HG03342 (cell line): ENCODE measurements around the gene SPPL2A.
"Not testable (repeated sequence)": the region's sequence is repeated elsewhere in the genome, so short reads cannot be mapped to it uniquely, and the experiment has no call there.

Experiments
- ATAC-seq: cut with Tn5 transposase; IDR thresholded peaks from one replicate; pipeline ENCODE4 v1.9.1; 2021; ENCODE audit warnings: mild to moderate bottlenecking, moderate library complexity; ENCODE audit not compliant: unreplicated experiment

The SPPL2A gene

GRCh38 chr15:50694634-50695165 lies 70.8 kb downstream of the SPPL2A start:
- not testable (repeated sequence) for ATAC-seq

GRCh38 chr15:50687302-50687902 lies 78.1 kb downstream of the SPPL2A start:
- no peak for ATAC-seq

DNA sequence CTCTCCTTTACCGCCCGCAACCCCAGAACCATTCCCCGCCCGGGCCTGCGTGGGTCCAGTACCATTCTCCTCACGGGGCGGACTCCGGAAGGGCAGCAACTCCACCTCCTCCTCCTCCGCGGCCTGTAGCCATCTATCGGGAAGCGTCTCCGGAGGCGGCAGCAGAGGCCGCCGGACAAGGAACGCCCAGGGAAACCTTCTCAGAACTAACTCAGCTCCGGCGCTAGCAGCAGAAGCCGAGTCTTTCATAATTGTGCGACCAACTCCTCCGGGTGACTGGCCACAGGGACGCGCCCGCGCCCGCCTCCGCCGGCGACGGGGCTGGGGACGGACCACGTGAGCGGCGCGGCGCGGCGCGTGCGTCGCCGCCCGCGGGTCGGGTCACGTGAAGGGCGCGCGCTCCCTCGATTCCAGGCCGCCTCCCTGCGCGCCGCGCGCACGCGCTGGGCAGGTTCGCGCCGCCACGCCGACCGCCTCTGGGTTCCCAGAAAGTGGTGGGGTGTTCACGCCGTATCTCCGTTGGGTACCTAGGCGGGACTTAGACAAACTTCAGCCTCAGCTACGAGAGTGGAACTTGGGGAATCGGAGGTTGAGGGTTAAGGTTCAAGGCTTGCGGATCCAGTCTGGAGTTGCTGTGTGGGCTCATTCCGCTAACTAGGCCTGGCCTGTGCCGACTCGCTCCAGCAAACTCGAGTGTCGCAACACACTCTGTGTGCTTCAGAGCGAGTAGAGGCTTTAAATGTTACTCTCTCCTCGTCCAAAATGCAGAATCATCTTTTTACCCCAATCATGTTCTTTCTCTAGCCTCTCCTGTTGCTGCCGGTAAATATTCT lies 78.8 kb downstream of the SPPL2A start, which contains the start of gene TRPM7:
Gene TRPM7, minus strand, starts transcription at position 329 of the 833 bp plus-strand sequence. Its CDS starts 264 bp downstream, at position 65.
- ATAC-seq = peak; percentile 84

DNA sequence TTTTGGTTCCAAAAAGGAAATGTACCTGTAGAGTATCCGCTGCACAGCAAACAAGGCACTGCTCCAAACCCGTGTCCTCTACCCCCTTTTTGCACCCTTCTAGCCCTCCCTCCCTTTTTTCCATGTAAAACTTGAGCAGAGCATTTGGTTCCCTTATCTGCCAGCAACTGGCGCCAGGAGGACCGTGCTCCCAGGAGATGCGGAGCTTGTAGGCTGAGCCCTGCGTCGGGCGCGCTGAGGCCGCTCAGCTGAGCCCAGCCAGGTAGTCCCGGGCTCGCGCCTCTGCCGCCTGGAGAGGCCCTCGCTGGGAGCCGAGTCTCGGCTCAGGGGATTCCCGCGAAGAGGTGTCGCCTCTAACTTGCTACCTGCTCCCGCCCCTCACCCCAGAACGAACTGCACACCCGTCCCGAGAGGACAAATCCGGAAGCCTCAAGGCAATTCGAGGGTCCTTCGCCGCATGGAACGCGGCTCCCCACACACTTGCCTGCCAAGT lies 79.5 kb downstream of the SPPL2A start:
- ATAC-seq = peak; percentile 54

DNA sequence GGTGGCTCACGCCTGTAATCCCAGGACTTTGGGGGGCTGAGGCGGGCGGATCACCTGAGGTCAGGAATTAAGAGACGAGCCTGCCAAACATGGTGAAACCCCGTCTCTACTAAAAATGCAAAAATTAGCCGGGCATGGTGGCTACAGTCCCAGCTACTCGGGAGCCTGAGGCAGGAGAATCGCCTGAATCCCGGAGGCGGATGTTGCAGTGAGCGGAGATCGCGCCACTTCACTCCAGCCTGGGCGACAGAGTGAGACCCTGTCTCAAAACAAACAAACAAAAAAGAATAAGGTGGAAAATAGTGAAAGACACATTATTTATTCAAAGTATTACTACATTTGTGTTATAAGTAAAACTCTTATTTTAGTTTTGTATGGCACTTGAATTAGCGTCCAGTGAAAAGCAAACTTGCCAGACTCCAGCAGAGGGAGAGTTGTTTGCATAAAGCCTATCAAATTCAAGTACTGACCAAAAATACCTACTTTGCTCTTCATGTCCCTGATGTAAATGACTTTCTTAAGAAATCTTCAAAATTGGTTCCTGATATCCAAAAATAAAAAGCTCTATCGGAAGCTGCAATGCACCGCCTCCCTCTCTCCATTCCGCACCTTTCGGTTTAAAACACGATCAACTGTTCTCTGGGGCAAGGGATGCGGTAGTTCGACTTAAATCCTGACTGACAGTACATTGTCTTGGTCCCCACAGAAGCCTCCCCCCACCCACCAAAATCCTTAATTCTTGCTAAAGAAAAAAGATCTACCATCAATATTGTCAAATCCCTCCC lies 80.1 kb downstream of the SPPL2A start:
- ATAC-seq = no peak

DNA sequence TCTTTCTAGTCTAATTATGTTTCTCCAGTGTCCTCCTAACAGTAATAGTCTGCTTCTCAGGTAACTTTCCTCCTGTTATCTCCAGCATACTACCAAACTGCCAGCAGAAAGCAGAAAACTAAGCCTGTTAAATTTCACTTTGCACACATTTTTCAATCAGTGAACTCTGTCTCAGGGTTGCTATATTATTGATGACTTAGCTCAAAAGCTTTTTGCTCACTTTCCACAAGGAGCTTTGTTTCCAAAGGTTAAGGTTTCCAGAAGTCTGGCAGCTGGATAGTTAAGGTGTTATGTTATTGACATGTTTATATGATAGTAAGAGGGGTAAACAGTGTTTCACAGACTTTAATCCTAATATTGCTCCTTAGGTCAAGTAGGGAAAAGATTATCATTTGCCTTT lies 84.0 kb downstream of the SPPL2A start:
- ATAC-seq = no peak

GRCh38 chr15:50676799-50677483 lies 88.6 kb downstream of the SPPL2A start:
- no peak for ATAC-seq

GRCh38 chr15:50675535-50676144 lies 89.9 kb downstream of the SPPL2A start:
- ATAC-seq = no peak

DNA sequence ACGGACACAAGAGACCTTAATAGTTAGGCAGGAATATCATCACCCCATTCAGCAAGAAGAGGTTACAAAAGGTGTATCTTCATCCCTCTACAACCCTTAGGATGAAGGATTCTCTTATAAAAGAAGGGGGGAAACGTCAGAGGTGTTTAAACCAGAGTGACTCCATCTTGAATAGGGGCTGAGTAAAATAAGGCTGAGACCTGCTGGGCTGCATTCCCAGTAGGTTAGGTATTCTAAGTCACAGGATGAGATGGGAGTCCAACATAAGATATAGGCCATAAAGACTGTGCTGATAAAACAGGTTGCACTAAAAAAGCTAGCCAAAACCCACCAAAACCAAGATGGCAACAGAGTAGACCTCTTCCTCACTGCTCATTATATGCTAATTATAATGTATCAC lies 95.4 kb downstream of the SPPL2A start:
- ATAC-seq = no peak

DNA sequence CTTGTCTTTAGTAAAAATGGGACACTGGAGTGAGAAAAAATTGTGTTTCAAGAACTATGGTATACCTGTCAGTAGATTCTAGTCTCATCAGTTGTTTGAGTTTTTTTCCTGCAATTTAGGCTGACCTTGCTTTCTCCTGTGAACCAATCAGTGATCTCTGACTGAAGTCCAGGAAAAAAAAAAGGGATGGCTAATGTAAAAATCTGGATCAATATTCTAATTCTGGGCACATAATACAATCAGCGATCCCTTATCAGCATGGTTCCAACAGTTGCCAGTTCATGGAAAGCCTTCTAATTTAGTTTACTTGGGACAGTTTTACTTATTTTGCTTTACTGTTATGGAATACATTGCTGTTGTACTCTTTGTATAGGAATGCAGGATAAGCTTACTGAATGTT lies 95.9 kb downstream of the SPPL2A start:
- no peak for ATAC-seq

DNA sequence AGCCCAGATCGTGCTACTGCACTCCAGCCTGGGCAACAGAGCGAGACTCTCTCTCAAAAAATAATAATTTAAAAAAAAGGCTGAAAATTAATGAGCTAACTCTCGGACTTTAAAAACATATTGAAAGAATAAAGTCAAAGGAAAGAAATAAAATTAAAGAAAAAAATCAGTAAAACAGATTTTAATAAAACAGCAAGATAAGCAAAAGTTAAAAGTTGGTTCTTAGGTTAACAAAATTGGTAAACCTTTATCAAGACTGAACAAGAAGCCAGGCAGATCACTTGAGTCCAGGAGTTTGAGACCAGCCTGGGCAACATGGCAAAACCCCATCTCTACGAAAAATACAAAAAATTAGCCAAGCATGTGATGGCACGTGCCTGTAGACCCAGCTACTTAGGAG lies 99.6 kb downstream of the SPPL2A start:
- no peak for ATAC-seq

GRCh38 chr15:50655555-50655954 lies 110.0 kb downstream of the SPPL2A start:
- ATAC-seq = no peak

- no peak for ATAC-seq
Observed at GRCh38 chr15:50653156-50653743, 112.3 kb downstream of the SPPL2A start.

- ATAC-seq = no peak
Observed at GRCh38 chr15:50652671-50653070, 112.8 kb downstream of the SPPL2A start.
